Measurements from ENCODE around the gene C20orf141. TPM values are rescaled to one million over a fixed set of nuclear protein-coding genes. Genes with fewer than 3 reads are reported as not detected.

The C20orf141 gene
- total and polyA plus RNA-seq, 10 of the 15 experiments (the other 5 are each of a cell fraction or from before 2014, with no cell fraction given): not detected

GRCh38 chr20:2859330-2860121 lies 44.7 kb downstream of the C20orf141 start:
- DNase-seq (ENCODE audit: low read depth, low spot score) (no peak), FAIRE-seq (no peak), ATAC-seq (no peak)
- no peak overlapping the region for H3K4me3 ChIP-seq
- H3K4me1 ChIP-seq (ENCODE audit: control insufficient read depth, insufficient read depth, low read length): no peaks in the 10 kb centered on the region
- H3K27me3 ChIP-seq (replicated peaks in 1 of 2; ENCODE audit: control insufficient read depth in 2 of 2, insufficient read depth in 2 of 2, low read length in 1 of 2): no peaks in the 10 kb centered on the region
- WGBS (ENCODE audit: insufficient coverage, insufficient replicate concordance, low lambda C conversion rate, missing lambda C conversion rate): 94% methylated on average over 4 of the region's 4 CpGs
- H3K9me3 ChIP-seq (replicated peaks; ENCODE audit: control insufficient read depth, insufficient read depth, low read length): no peaks in the 10 kb centered on the region
- no peaks in the 10 kb centered on the region for H3K79me2 ChIP-seq (ENCODE audit: control insufficient read depth, insufficient read depth, low read length)
- no peak overlapping the region for H2AFZ ChIP-seq (ENCODE audit: control insufficient read depth, low read depth, low read length)
- in situ Hi-C loops (cut with MboI): no loop called here
- CTCF ChIA-PET: interaction anchor here (1.4 to 1.7 kb wide), 2 partner anchors 10 to 144 kb away, joined by 3 to 5 read pairs; no protein-coding TSS in a partner anchor
- H3K4me2 ChIP-seq (ENCODE audit: control insufficient read depth, insufficient read depth): no peak overlapping the region
- no peak overlapping the region for H3K27ac ChIP-seq (ENCODE audit: control insufficient read depth, insufficient read depth)
- no peaks in the 10 kb centered on the region for H4K20me1 ChIP-seq (ENCODE audit: control insufficient read depth, insufficient read depth)
- BruUV-seq (replicated peaks): no TSS peak
- TF ChIP-seq SIN3A (IDR thresholded peaks at IDR 0.05; ENCODE audit: low read depth, low read length) (no peak), RELB (IDR thresholded peaks at IDR 0.05; ENCODE audit: low read depth) (no peak), ZSCAN29 (IDR thresholded peaks at IDR 0.05) (no peak), TCF12 (IDR thresholded peaks at IDR 0.05; ENCODE audit: low read depth, low read length) (no peak), RAD21 (IDR thresholded peaks at IDR 0.05; ENCODE audit: insufficient read depth, low read depth, low read length) (no peak), ZZZ3 (IDR thresholded peaks at IDR 0.05; ENCODE audit: control insufficient read depth, insufficient read length, low read depth) (no peak), BCL3 (IDR thresholded peaks at IDR 0.05; ENCODE audit: borderline replicate concordance, insufficient read depth, low read depth, low read length, poor library complexity, severe bottlenecking) (no peak)
- H3K36me3 ChIP-seq (ENCODE audit: control insufficient read depth in 2 of 2, insufficient read depth in 2 of 2, low read length in 1 of 2): peaks cover 4 to 5% of the 10 kb centered on the region in 2 experiments
- intact Hi-C loops (cut with micrococcal nuclease; ENCODE audit: unreplicated experiment): no loop called here
- POLR2A ChIA-PET: no interaction called here
- RAD21 ChIA-PET (ENCODE audit: unreplicated experiment): no interaction called here
- SMC1A ChIA-PET (ENCODE audit: uncharacterized antibody, unreplicated experiment): no interaction called here
- no peak overlapping the region for H3K9ac ChIP-seq (ENCODE audit: control insufficient read depth, insufficient read depth, low read length)
